ENCODE measurements around the gene BTBD2. TPM values are rescaled to one million over a fixed set of nuclear protein-coding genes. Genes with fewer than 3 reads are reported as not detected.

BTBD2 gene
- total and polyA plus RNA-seq, 10 of the 15 experiments (the other 5 are each of a cell fraction or from before 2014, with no cell fraction given) = 0.13 to 66.2 (median 10.4) TPM

DNA sequence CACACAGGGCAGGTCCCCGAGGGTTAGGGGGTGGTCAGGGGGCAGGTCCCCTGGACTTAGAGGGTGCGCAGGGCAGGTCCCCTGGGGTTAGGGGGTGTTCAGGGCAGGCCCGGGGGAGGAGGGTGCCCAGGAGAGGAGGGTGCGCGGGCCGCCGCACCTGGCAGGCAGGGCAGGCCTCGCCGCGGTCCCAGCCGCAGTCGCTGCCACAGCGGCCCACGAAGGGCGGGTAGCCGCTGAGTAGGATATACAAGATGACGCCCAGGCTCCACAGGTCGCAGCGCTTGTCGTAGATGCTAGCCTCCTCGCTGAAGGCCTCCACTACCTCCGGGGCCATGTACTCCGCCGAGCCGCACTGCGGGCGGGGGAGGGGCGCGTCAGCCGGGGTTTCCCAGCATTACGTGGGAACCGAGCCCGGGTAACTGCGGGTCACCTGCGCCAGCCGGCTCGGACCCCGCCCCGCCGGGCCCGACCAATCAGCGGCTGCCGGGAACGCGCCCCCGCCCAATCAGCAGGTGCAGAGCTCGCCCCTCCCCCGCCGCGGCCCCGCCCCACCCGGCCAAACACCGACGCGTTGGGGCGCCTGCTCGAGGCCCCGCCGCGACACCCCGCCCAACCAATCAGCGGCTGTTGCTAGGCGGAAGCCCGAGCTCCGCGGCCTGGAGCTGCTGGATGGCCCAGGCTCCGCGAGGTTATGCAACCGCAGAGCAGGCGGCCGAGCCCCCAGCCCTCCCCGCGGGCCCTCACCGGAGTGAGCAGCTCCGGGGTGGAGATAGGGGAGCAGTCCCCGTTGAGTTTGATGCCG, 26.4 kb upstream of the BTBD2 start (continued):
- TF ChIP-seq DPF2 (IDR thresholded peaks at IDR 0.05) = peak; percentile 61; the same call in 1 of the 2 replicates
- TF ChIP-seq GATAD2B (conservative IDR thresholded peaks at IDR 0.05; ENCODE audit: low read depth) = peak; percentile 60
- peak; percentile 38 for TF ChIP-seq FOS (IDR thresholded peaks at IDR 0.05; ENCODE audit: borderline replicate concordance, extremely low read depth, insufficient read length)
- 0 out of 2 replicates have a peak, but pooled peaks have one; percentile 13 for TF ChIP-seq STAT1 (conservative IDR thresholded peaks at IDR 0.05)
- TF ChIP-seq POLR2AphosphoS5 (IDR thresholded peaks at IDR 0.05; ENCODE audit: low read length) = peak; percentile 74
- TF ChIP-seq SMAD5 (IDR thresholded peaks at IDR 0.05; ENCODE audit: low read depth) = peak; percentile 40; the same call in 1 of the 2 replicates
- no peak for TF ChIP-seq ZNF384 (IDR thresholded peaks at IDR 0.05; ENCODE audit: borderline replicate concordance, low read depth, low read length)
- TF ChIP-seq STAT3 (IDR thresholded peaks at IDR 0.05; ENCODE audit: low read depth, low read length) = no peak
- peak; percentile 70 for TF ChIP-seq HDGF (IDR thresholded peaks at IDR 0.05)
- no peak; the same call in 1 of the 2 replicates for TF ChIP-seq RB1 (IDR thresholded peaks at IDR 0.05; ENCODE audit: borderline replicate concordance)
- TF ChIP-seq BHLHE40 (IDR thresholded peaks at IDR 0.05; ENCODE audit: borderline replicate concordance in 1 of 2, low read depth in 2 of 2, low read length in 1 of 2) = peak; percentile 73 to 92
- TF ChIP-seq CREB1 (IDR thresholded peaks at IDR 0.05; ENCODE audit: low read depth) = peak; percentile 70
- TF ChIP-seq BCL3 (IDR thresholded peaks at IDR 0.05; ENCODE audit: borderline replicate concordance, insufficient read depth, low read depth, low read length, poor library complexity, severe bottlenecking) = peak; percentile 8
- peak; percentile 90 for TF ChIP-seq MEF2B (IDR thresholded peaks at IDR 0.05; ENCODE audit: partially characterized antibody, poor library complexity, severe bottlenecking)
- TF ChIP-seq EGR1 (IDR thresholded peaks at IDR 0.05; ENCODE audit: borderline replicate concordance in 1 of 2, low read depth in 2 of 2, low read length in 2 of 2) = 0 out of 3 replicates have a peak, but pooled peaks of 1 of the 2 experiments have one; percentile 23
- TF ChIP-seq, protein P1, sequence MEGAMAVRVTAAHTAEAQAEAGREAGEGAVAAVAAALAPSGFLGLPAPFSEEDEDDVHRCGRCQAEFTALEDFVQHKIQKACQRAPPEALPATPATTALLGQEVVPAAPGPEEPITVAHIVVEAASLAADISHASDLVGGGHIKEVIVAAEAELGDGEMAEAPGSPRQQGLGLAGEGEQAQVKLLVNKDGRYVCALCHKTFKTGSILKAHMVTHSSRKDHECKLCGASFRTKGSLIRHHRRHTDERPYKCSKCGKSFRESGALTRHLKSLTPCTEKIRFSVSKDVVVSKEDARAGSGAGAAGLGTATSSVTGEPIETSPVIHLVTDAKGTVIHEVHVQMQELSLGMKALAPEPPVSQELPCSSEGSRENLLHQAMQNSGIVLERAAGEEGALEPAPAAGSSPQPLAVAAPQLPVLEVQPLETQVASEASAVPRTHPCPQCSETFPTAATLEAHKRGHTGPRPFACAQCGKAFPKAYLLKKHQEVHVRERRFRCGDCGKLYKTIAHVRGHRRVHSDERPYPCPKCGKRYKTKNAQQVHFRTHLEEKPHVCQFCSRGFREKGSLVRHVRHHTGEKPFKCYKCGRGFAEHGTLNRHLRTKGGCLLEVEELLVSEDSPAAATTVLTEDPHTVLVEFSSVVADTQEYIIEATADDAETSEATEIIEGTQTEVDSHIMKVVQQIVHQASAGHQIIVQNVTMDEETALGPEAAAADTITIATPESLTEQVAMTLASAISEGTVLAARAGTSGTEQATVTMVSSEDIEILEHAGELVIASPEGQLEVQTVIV (IDR thresholded peaks at IDR 0.05; ENCODE audit: borderline replicate concordance, partially characterized antibody) = peak; percentile 47
- peak; percentile 10; the same call in 1 of the 2 replicates for TF ChIP-seq EED (IDR thresholded peaks at IDR 0.05; ENCODE audit: low read depth)
- 0 out of 2 replicates have a peak, but pooled peaks have one; percentile 18 for TF ChIP-seq SREBF2 (IDR thresholded peaks at IDR 0.05; ENCODE audit: low read length)
- no peak for TF ChIP-seq HDAC6 (IDR thresholded peaks at IDR 0.05; ENCODE audit: unreplicated experiment)
- peak; percentile 87 for TF ChIP-seq POLR2A (IDR thresholded peaks at IDR 0.05; ENCODE audit: low read depth, low read length)
- peak; percentile 96 for TF ChIP-seq RELA (IDR thresholded peaks at IDR 0.05; ENCODE audit: borderline replicate concordance, partially characterized antibody)
- peak in 1 of 2 experiments; percentile 95; a peak in 2 of 4 replicates for TF ChIP-seq CEBPB (IDR thresholded peaks at IDR 0.05; ENCODE audit: borderline replicate concordance in 1 of 2, low read depth in 2 of 2, low read length in 2 of 2)
- TF ChIP-seq TCF7 (IDR thresholded peaks at IDR 0.05; ENCODE audit: borderline replicate concordance) = no peak
- no peak for TF ChIP-seq ESRRA (IDR thresholded peaks at IDR 0.05; ENCODE audit: low read length)
- TF ChIP-seq CREM (IDR thresholded peaks at IDR 0.05; ENCODE audit: low read depth) = peak; percentile 40; the same call in 1 of the 2 replicates
- TF ChIP-seq JUNB (IDR thresholded peaks at IDR 0.05) = no peak
- TF ChIP-seq ZNF207 (IDR thresholded peaks at IDR 0.05; ENCODE audit: borderline replicate concordance) = peak; percentile 61; the same call in 1 of the 2 replicates
- peak; percentile 86 for TF ChIP-seq SP1 (IDR thresholded peaks at IDR 0.05; ENCODE audit: low read depth, low read length)
- TF ChIP-seq SMARCA5 (IDR thresholded peaks at IDR 0.05) = peak; percentile 49; the same call in 1 of the 2 replicates
